Spleen (tissue), 11 donors: ENCODE measurements around the gene CDH15. TPM values are rescaled to one million over a fixed set of nuclear protein-coding genes. Genes with fewer than 3 reads are reported as not detected.
"Not testable (repeated sequence)": the region's sequence is repeated elsewhere in the genome, so short reads cannot be mapped to it uniquely, and the experiment has no call there.

Experiments
- DNase-seq: peaks from one replicate; pipeline ENCODE4 v3.0.0-alpha.2; 2020
- H3K27ac ChIP-seq, 8 donors: fragments of 200-600 bp; sonication (generic) in 7 of 8; 1 replicate in 4 of 8; 2 replicates in 4 of 8; pipeline versions ENCODE4 v1.5.0 to v1.8.0; 2016 to 2021; ENCODE audit warnings: inconsistent platforms in 4 of 8, mild to moderate bottlenecking in 4 of 8, moderate library complexity in 1 of 8
- H3K27me3 ChIP-seq, 7 donors: fragments of 200-600 bp; sonication (generic) in 6 of 7; replicated peaks in 1 of 7; 1 replicate in 4 of 7; 2 replicates in 3 of 7; pipeline versions ENCODE4 v1.5.0 to v1.8.0; 2016 to 2021; ENCODE audit warnings: inconsistent platforms in 3 of 7, mild to moderate bottlenecking in 1 of 7
- H3K36me3 ChIP-seq, 6 donors: fragments of 200-600 bp; sonication (generic) in 5 of 6; 1 replicate in 4 of 6; 2 replicates in 2 of 6; pipeline versions ENCODE4 v1.5.0 to v1.8.0; 2016 to 2021; ENCODE audit warnings: inconsistent platforms in 2 of 6
- H3K4me1 ChIP-seq, 6 donors: fragments of 200-600 bp; sonication (generic) in 5 of 6; 1 replicate in 3 of 6; 2 replicates in 3 of 6; pipeline versions ENCODE4 v1.5.0 to v1.8.0; 2016 to 2021; ENCODE audit warnings: inconsistent platforms in 3 of 6
- H3K4me3 ChIP-seq, 8 donors: fragments of 200-600 bp; sonication (generic) in 7 of 8; 1 replicate in 4 of 8; 2 replicates in 4 of 8; pipeline versions ENCODE4 v1.5.0 to v1.8.0; 2016 to 2021; ENCODE audit warnings: inconsistent platforms in 4 of 8, mild to moderate bottlenecking in 4 of 8, moderate library complexity in 2 of 8
- H3K9me3 ChIP-seq, 8 donors: fragments of 200-600 bp; sonication (generic) in 7 of 8; 1 replicate in 4 of 8; 2 replicates in 4 of 8; pipeline versions ENCODE4 v1.5.0 to v1.8.0; 2016 to 2021; ENCODE audit warnings: inconsistent platforms in 4 of 8
- CTCF ChIP-seq, 11 experiments: fragments of 200-600 bp in 7 of 11; fragments of 450-650 bp in 4 of 11; sonication (generic) in 4 of 11; IDR thresholded peaks in 8 of 11; conservative IDR thresholded peaks in 3 of 11; 1 replicate in 7 of 11; 2 replicates in 4 of 11; pipeline versions ENCODE4 v1.4.0 to v1.8.0; 2016 to 2021; ENCODE audit warnings: antibody characterized with exemption in 11 of 11, inconsistent platforms in 4 of 11, mild to moderate bottlenecking in 1 of 11
- POLR2A ChIP-seq, 3 donors: fragments of 450-650 bp; IDR thresholded peaks; one replicate each; pipeline ENCODE4 v1.5.1; 2017; ENCODE audit warnings: antibody characterized with exemption in 3 of 3, mild to moderate bottlenecking in 1 of 3
- POLR2AphosphoS5 ChIP-seq, 3 donors: sonication (generic); formaldehyde crosslinking; IDR thresholded peaks; one replicate each; pipeline ENCODE4 v1.5.1; 2017; ENCODE audit warnings: antibody characterized with exemption in 3 of 3
- WGBS, 5 donors: extraction: QIAGEN DNeasy Blood & Tissue Kit in 3 of 5; methylation state at CpG; one replicate each; pipeline versions ENCODE4 v1.1.5 to v1.1.7; 2013 to 2018; 5-methylcytosine and 5-hydroxymethylcytosine counted together
- intact Hi-C: fragments of 100-400 bp; cut with DNase I; formaldehyde crosslinking; loops from one replicate; pipeline ENCODE4 v1.15.0; 2023; ENCODE audit warnings: low total_unique reads
- polyA plus RNA-seq, 3 donors: library from polyadenylated mRNA; stranded (reverse); fragments of 200-250 nt; gene quantifications; one replicate each; pipeline ENCODE4 v1.2.1, GENCODE V29; 2013
- total RNA-seq, 7 donors: library from RNA; depleted of rRNA in 3 of 7; stranded (reverse); fragments of >200 nt in 3 of 7; fragmentation: NEBNext Ultra II Directional in 4 of 7; extraction: Animal tissue kit (Norgen Biotek cat#: 25700) in 4 of 7; gene quantifications; one replicate each; pipeline versions ENCODE4 v1.1.0 to v1.2.1, GENCODE V29; 2016 to 2021
- donor health status: healthy with polysubstance abuse.
- donor health status: DM: no; HTN: no; CAD: no; lungs with moderate emphysema.
- donor health status: DM: no; HTN: no; CAD: no.
- donor health status: Bipolar disorder and iron deficiency.
- donor health status: healthy.
- donor health status: DM: no; HTN: no; CAD: no.
- donor health status: DM: yes; HTN: yes; CAD: no.

Gene CDH15
- total and polyA plus RNA-seq, 10 donors, result 0.14 to 7.4 (median 1.2) TPM

GRCh38 chr16:89191033-89191900 lies 19.7 kb downstream of the CDH15 start:
- H3K4me3 ChIP-seq, result peak overlapping the region in 2 of 8 donors; percentile 39 to 68
- H3K27me3 ChIP-seq, result peaks cover 0 to 23% (median 0%) of the 10 kb centered on the region in 7 donors
- H3K27ac ChIP-seq, result peak overlapping the region in 1 of 8 donors; percentile 50
- intact Hi-C loops, result no loop called here
- 48 to 72% (median 59%) methylated on average over 23 to 44 of the region's 44 CpGs for WGBS, 5 donors
- peaks cover 0 to 2% (median 0%) of the 10 kb centered on the region in 8 donors for H3K9me3 ChIP-seq
- H3K36me3 ChIP-seq, result no peaks in the 10 kb centered on the region
- peaks cover 8 to 19% (median 11%) of the 10 kb centered on the region in 6 donors for H3K4me1 ChIP-seq
- DNase-seq, result peak; percentile 83
- TF ChIP-seq POLR2AphosphoS5 (IDR thresholded peaks at IDR 0.05) (peak in 1 of 3 donors; percentile 20), CTCF (IDR thresholded peaks at IDR 0.05 in 8 of 11, conservative IDR thresholded peaks at IDR 0.05 in 3 of 11) (no peak)

- Histone ChIP-seq H3K36me3 (no peaks in the 10 kb centered on the region), H3K27ac (peak overlapping the region in 3 of 8 donors; percentile 33 to 61 (median 50)), H3K9me3 (no peaks in the 10 kb centered on the region), H3K4me1 (peaks cover 8 to 19% (median 11%) of the 10 kb centered on the region in 6 donors), H3K27me3 (peaks cover 0 to 23% (median 0%) of the 10 kb centered on the region in 7 donors), H3K4me3 (peak overlapping the region; percentile 23 to 68 (median 38))
- intact Hi-C loops, result no loop called here
- TF ChIP-seq POLR2AphosphoS5 (IDR thresholded peaks at IDR 0.05), result no peak
- TF ChIP-seq POLR2A (IDR thresholded peaks at IDR 0.05), result no peak
- TF ChIP-seq CTCF (IDR thresholded peaks at IDR 0.05 in 8 of 11, conservative IDR thresholded peaks at IDR 0.05 in 3 of 11), result no peak
- no peak for DNase-seq
- 0 to 4% (median 2%) methylated on average over 3 to 19 of the region's 19 CpGs for WGBS, 5 donors
These were observed 20.3 kb downstream of the CDH15 start for GRCh38 chr16:89191901-89192185.

- TF ChIP-seq POLR2AphosphoS5 (IDR thresholded peaks at IDR 0.05), result peak in 1 of 3 donors; percentile 26
- peak overlapping the region; percentile 23 to 68 (median 38) for H3K4me3 ChIP-seq
- H3K27me3 ChIP-seq, result peaks cover 0 to 29% (median 0%) of the 10 kb centered on the region in 7 donors
- intact Hi-C loops, H3K36me3 ChIP-seq, H3K9me3 ChIP-seq: not testable (repeated sequence)
- H3K4me1 ChIP-seq, result peaks cover 8 to 19% (median 11%) of the 10 kb centered on the region in 6 donors
- DNase-seq, result peak; percentile 90
- H3K27ac ChIP-seq, result peak overlapping the region in 3 of 8 donors; percentile 33 to 61 (median 50)
- 1 to 4% (median 3%) methylated on average over 30 to 63 of the region's 63 CpGs for WGBS, 5 donors
These were observed 20.8 kb downstream of the CDH15 start for GRCh38 chr16:89192186-89192955.

GRCh38 chr16:89192956-89193575 lies 21.5 kb downstream of the CDH15 start:
- TF ChIP-seq CTCF (IDR thresholded peaks at IDR 0.05 in 8 of 11, conservative IDR thresholded peaks at IDR 0.05 in 3 of 11) (no peak), POLR2A (IDR thresholded peaks at IDR 0.05) (no peak), POLR2AphosphoS5 (IDR thresholded peaks at IDR 0.05) (no peak)
- H3K9me3 ChIP-seq, result no peaks in the 10 kb centered on the region
- H3K27ac ChIP-seq, result no peak overlapping the region
- peak overlapping the region in 1 of 8 donors; percentile 68 for H3K4me3 ChIP-seq
- WGBS, 5 donors, result 11 to 15% (median 12%) methylated on average over 30 to 39 of the region's 39 CpGs
- intact Hi-C loops, result no loop called here
- no peaks in the 10 kb centered on the region for H3K36me3 ChIP-seq
- peaks cover 0 to 36% (median under 1%) of the 10 kb centered on the region in 7 donors for H3K27me3 ChIP-seq
- peak; percentile 89 for DNase-seq
- H3K4me1 ChIP-seq, result peaks cover 8 to 19% (median 11%) of the 10 kb centered on the region in 6 donors
